HepG2 (cell line): ENCODE measurements around the gene POLR3GL. TPM values are rescaled to one million over a fixed set of nuclear protein-coding genes. Genes with fewer than 3 reads are reported as not detected.

Experiments used
- AHDC1 ChIP-seq: sonication (generic); formaldehyde crosslinking; IDR thresholded peaks from 2 replicates; pipeline ENCODE4 v1.5.1; 2020; ENCODE audit warnings: mild to moderate bottlenecking, missing genetic modification reagents, borderline replicate concordance
- E2F5 ChIP-seq: sonication (generic); formaldehyde crosslinking; conservative IDR thresholded peaks from 2 replicates; pipeline ENCODE4 v1.4.0; 2020; ENCODE audit warnings: missing genetic modification reagents
- HMGA1 ChIP-seq: sonication (generic); formaldehyde crosslinking; conservative IDR thresholded peaks from 2 replicates; pipeline ENCODE4 v1.4.0; 2020; ENCODE audit warnings: missing genetic modification reagents
- HNF4A ChIP-seq: sonication (generic); formaldehyde crosslinking; IDR thresholded peaks from 2 replicates; pipeline ENCODE4 v1.4.0; 2020; ENCODE audit warnings: missing genetic modification reagents
- HNF4G ChIP-seq, 2 experiments: sonication (generic) in 1 of 2; formaldehyde crosslinking in 1 of 2; IDR thresholded peaks; 2 replicates each; pipeline versions ENCODE4 v1.4.0 to v1.6.1; 2011 to 2020; ENCODE audit warnings: borderline replicate concordance in 2 of 2, low read depth in 2 of 2, mild to moderate bottlenecking in 2 of 2, low read length in 1 of 2, missing genetic modification reagents in 1 of 2, moderate library complexity in 1 of 2
- MATR3 ChIP-seq: sonication (generic); formaldehyde crosslinking; IDR thresholded peaks from 2 replicates; pipeline ENCODE4 v1.4.0; 2020; ENCODE audit warnings: missing genetic modification reagents
- NFYB ChIP-seq: sonication (generic); formaldehyde crosslinking; IDR thresholded peaks from 2 replicates; pipeline ENCODE4 v1.4.0; 2020; ENCODE audit warnings: missing genetic modification reagents
- PRPF4 ChIP-seq: fragments of 200-400 bp; formaldehyde crosslinking; IDR thresholded peaks from 2 replicates; pipeline ENCODE4 v1.6.1; 2016; ENCODE audit warnings: low read length, low read depth; ENCODE audit not compliant: poor library complexity, severe bottlenecking
- REL ChIP-seq: sonication (generic); formaldehyde crosslinking; conservative IDR thresholded peaks from 2 replicates; pipeline ENCODE4 v1.8.0; 2022; ENCODE audit warnings: mild to moderate bottlenecking, missing genetic modification reagents, moderate library complexity
- SRF ChIP-seq: IDR thresholded peaks from 2 replicates; pipeline ENCODE4 v1.6.1; 2011; ENCODE audit warnings: mild to moderate bottlenecking, low read depth, low read length, moderate library complexity
- TBX3 ChIP-seq: fragments of 450-650 bp; IDR thresholded peaks from 2 replicates; pipeline ENCODE4 v1.6.1; 2017; ENCODE audit warnings: antibody characterized with exemption, mild to moderate bottlenecking, inconsistent platforms, borderline replicate concordance
- THYN1 ChIP-seq: sonication (generic); formaldehyde crosslinking; IDR thresholded peaks from 2 replicates; pipeline ENCODE4 v1.8.1; 2023; ENCODE audit warnings: low read depth, mild to moderate bottlenecking, moderate library complexity, missing genetic modification reagents, borderline replicate concordance
- YEATS2 ChIP-seq: sonication (generic); formaldehyde crosslinking; IDR thresholded peaks from 2 replicates; pipeline ENCODE4 v1.4.0; 2020; ENCODE audit warnings: missing genetic modification reagents, borderline replicate concordance
- ZBTB7B ChIP-seq: sonication (generic); formaldehyde crosslinking; IDR thresholded peaks from 2 replicates; pipeline ENCODE4 v1.4.0; 2020; ENCODE audit warnings: missing genetic modification reagents
- ZNF124 ChIP-seq: sonication (generic); formaldehyde crosslinking; IDR thresholded peaks from 2 replicates; pipeline ENCODE4 v1.4.0; 2020; ENCODE audit warnings: missing genetic modification reagents
- ZNF468 ChIP-seq: sonication (generic); formaldehyde crosslinking; IDR thresholded peaks from 2 replicates; pipeline ENCODE4 v1.8.0; 2022; ENCODE audit warnings: mild to moderate bottlenecking, moderate library complexity, missing genetic modification reagents
- ZNF766 ChIP-seq: sonication (generic); formaldehyde crosslinking; IDR thresholded peaks from 2 replicates; pipeline ENCODE4 v1.5.0; 2020; ENCODE audit warnings: missing genetic modification reagents, borderline replicate concordance
- polyA plus RNA-seq, 8 experiments: library from polyadenylated mRNA; depleted of rRNA in 3 of 8; stranded (reverse) in 7 of 8; unstranded in 1 of 8; fragments of >200 nt; fragmentation: Illumina TruSeq in 4 of 8; extraction: Trizol in 4 of 8; gene quantifications; 2 replicates each; pipeline versions ENCODE4 v1.2.1 to v1.2.3, GENCODE V29; 2011 to 2016; ENCODE audit warnings: low read depth in 4 of 8, missing spikeins in 1 of 8, mixed read lengths in 1 of 8; ENCODE audit not compliant: insufficient read depth in 1 of 8
- total RNA-seq, 5 experiments: library from RNA; depleted of rRNA; stranded (reverse); fragments of >200 nt; fragmentation: Illumina TruSeq; extraction: Trizol; gene quantifications; 2 replicates each; pipeline ENCODE4 v1.2.3, GENCODE V29; 2016; ENCODE audit warnings: low read depth in 1 of 5
- TF ChIP-seq, protein P1 (sequence below): sonication (generic); formaldehyde crosslinking; IDR thresholded peaks from 2 replicates; pipeline ENCODE4 v1.5.0; 2020; ENCODE audit warnings: missing genetic modification reagents
- TF ChIP-seq, protein P2 (sequence below): sonication (generic); formaldehyde crosslinking; IDR thresholded peaks from 2 replicates; pipeline ENCODE4 v1.5.0; 2020; ENCODE audit warnings: mild to moderate bottlenecking, missing genetic modification reagents, moderate library complexity

Gene POLR3GL
- total and polyA plus RNA-seq, 2 of the 13 experiments (the other 11 are each of a cell fraction or from before 2014, with no cell fraction given) = 11.5 to 12.4 TPM

DNA sequence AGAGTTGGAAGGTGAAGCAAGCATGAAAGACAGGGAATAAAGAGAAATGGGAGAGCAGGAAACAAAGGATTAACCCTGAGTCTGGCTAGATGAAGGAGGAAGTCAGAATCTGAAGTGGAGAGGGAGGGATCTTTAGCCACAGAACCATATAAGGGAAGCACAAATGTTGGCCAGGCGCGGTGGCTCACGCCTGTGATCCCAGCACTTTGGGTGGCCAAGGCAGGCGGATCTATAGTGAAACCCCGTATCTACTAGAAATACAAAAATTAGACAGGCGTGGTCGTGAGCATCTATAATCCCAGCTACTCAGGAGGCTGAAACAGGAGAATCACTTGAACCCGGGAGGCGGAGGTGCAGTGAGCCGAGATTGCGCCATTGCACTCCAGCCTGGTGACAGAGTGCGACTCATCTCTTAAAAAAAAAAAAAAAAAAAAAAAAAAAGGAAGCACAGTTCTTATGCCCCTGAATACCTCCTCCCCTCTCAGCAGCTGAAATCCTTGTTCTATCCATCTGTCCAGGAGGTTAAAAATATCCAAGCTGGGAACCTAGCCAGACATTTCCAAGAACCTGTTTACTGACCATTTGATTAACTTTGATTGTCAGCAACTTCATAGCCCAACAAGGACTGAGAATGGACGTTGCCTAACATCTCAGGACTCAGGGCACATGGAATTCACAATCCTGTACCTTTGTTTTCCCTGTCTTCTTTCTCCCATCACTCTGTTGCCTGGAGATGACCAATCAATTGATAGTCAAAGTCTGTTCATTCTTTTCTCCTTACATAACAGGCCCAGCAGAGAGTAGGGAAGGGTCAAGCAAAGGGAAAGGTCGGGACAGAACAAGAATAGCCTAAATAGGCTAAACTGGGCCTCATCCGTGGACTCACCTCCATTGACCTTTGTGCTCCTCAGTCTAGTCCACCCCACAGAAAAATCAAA lies 21.3 kb downstream of the POLR3GL start (continued):
- TF ChIP-seq AHDC1 (CRISPR knock-in tag) (peak; percentile 21; the same call in 1 of the 2 replicates), ZNF124 (CRISPR knock-in tag) (no peak), THYN1 (no peak), NFYB (CRISPR knock-in tag) (0 out of 2 replicates have a peak, but pooled peaks have one; percentile 36), MATR3 (CRISPR knock-in tag) (no peak), ZBTB7B (CRISPR knock-in tag) (no peak), REL (no peak), ZNF766 (no peak), TBX3 (no peak), HMGA1 (no peak), YEATS2 (CRISPR knock-in tag) (no peak), HNF4A (CRISPR knock-in tag) (peak; percentile 59), SRF (peak; percentile 71; the same call in 1 of the 2 replicates), ZNF468 (CRISPR knock-in tag) (no peak), PRPF4 (no peak), E2F5 (CRISPR knock-in tag) (no peak), HNF4G (IDR thresholded peaks at IDR 0.05; ENCODE audit: borderline replicate concordance, low read depth, low read length) (peak; percentile 53), HNF4G (CRISPR knock-in tag; IDR thresholded peaks at IDR 0.05; ENCODE audit: borderline replicate concordance, low read depth) (no peak)
- TF ChIP-seq, protein P1, sequence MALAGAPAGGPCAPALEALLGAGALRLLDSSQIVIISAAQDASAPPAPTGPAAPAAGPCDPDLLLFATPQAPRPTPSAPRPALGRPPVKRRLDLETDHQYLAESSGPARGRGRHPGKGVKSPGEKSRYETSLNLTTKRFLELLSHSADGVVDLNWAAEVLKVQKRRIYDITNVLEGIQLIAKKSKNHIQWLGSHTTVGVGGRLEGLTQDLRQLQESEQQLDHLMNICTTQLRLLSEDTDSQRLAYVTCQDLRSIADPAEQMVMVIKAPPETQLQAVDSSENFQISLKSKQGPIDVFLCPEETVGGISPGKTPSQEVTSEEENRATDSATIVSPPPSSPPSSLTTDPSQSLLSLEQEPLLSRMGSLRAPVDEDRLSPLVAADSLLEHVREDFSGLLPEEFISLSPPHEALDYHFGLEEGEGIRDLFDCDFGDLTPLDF = no peak
- TF ChIP-seq, protein P2, sequence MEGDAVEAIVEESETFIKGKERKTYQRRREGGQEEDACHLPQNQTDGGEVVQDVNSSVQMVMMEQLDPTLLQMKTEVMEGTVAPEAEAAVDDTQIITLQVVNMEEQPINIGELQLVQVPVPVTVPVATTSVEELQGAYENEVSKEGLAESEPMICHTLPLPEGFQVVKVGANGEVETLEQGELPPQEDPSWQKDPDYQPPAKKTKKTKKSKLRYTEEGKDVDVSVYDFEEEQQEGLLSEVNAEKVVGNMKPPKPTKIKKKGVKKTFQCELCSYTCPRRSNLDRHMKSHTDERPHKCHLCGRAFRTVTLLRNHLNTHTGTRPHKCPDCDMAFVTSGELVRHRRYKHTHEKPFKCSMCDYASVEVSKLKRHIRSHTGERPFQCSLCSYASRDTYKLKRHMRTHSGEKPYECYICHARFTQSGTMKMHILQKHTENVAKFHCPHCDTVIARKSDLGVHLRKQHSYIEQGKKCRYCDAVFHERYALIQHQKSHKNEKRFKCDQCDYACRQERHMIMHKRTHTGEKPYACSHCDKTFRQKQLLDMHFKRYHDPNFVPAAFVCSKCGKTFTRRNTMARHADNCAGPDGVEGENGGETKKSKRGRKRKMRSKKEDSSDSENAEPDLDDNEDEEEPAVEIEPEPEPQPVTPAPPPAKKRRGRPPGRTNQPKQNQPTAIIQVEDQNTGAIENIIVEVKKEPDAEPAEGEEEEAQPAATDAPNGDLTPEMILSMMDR = no peak
